ENCODE data around the gene MAP3K15.

Gene MAP3K15

DNA sequence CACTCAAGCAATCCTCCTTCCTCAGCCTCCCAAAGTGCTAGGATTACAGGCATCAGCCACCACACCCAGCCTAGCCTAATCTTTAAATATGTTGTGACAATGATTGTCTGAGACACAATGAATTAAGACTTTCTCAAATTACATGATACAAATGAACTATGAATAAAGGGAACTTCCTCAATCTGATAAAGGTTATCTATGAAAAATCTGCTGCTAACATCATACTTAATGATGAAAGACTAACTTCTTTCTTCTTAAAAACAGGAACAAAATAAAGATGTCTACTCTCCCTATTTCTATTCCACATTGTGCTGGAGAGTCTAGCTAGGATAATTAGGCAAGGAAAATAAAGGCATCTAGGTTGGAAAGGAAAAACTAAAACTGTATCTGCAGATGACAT is 111.6 kb downstream of the MAP3K15 start:
- no peak for DNase-seq (ENCODE audit: low read depth in 3 of 3)

DNA sequence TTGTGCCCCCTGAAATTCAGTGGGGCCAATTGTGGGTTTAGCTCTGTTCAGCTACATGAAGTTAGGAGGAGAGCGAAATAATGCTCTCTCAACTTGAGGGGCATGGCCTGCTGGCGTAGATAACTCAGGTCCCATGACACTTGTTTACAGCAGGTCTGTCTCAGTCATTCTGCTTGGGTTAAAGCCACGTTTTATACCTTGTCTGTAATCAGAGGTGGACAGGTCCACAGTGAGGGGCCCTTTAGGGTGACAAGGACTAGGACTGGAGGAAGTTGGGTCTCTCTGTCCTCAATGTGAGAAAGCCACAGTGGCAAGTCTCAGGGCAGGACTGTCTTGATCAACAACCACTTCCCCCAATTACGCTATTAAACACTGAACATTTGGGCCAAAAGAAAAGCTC is 122.6 kb downstream of the MAP3K15 start:
- DNase-seq (ENCODE audit: low read depth in 3 of 3): no peak

DNA sequence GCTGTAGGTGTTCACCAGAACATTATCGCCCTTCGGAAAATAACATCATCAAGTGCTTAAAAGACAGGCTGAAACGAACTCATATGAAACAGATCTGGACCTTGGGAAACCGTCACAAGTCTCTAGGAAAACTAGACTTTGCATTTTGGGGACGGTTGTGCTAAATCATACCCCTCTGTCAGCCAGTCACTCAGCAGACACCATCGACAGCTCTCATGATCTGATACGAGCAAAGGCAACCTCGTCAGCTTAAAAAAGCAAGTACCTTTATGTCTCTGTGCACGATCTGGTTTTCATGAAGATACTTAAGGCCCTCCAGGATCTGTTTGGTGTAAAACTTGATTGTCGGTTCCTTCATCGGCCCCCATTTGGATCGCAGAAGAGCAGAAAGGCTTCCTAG is 123.2 kb downstream of the MAP3K15 start:
- no peak for DNase-seq (ENCODE audit: low read depth in 3 of 3)

DNA sequence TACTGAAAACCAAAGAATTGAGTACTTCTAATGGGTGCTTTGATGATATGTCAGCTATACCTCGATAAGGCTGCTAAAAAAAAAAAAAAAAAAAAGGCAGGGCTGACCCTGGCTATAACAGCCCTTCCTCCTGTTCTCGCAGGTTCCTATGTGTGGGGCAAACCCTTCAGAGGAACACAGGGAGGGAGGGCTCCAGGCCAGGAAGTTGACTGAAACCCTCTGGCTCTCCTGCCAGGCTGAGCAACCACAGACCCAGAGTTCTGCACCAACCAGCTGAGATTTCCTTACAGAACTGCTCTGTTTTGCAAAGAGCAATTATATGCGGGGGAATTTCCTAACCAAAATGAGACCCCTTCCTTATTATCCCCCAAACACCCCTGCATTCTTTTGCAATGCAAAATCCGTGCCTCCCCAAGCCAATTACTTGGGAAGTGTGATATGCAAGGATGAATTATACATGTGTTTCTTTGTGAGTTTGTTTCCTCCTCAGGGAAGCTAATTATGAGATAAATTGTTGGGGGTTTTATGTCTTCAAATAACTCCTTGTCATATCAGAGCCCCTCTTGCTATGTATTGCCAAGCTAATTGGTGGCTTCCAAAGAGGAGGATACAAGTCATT is 126.0 kb downstream of the MAP3K15 start:
- no peak for DNase-seq (ENCODE audit: low read depth in 3 of 3)

DNA sequence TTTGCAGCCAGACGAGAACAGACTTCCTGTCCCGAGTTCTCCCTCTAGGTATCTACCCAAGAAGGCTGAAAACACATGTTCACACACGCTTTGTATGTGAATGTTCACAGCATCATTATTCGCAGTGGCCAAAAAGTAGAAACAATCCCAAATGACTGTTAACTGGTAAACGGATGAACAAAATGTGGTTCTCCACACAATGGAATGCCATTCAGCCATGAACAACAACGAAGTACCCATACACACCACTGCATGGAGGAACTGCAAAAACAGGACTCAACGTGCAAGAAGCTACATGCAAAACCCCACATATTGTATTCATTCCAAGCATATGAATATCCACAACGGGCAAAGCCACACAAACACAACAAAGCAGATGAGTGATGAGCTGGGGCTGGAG is 126.6 kb downstream of the MAP3K15 start:
- no peak for DNase-seq (ENCODE audit: low read depth in 3 of 3)

DNA sequence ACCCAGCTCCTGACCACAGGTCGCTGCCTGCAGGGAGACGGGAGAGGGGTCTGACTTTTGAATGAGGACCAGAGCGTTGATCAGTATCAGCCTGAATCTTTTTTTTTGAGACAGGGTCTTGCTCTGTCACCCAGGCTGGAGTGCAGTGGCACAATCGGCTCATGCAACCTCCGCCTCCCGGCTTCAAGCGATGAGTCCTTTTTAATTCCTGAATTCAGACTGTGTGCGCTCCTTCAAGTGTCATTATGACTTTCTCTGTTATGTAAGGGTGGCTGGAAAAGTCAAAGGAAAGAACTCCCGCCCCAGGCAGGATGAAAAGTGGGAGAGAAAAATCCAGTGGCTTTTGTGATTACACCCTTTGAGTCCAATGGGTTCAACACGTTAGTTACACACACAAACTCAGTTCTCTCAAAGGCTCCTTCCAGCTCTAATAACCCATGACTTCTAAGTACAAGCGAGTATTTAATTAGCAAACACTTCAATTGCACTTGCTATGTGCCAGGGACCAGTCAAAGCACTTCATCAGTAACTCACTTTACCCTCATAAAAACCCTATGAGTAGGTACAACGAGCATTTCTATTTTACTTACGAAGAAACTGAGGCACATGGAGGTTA is 127.1 kb downstream of the MAP3K15 start:
- DNase-seq (ENCODE audit: low read depth in 3 of 3): no peak

DNA sequence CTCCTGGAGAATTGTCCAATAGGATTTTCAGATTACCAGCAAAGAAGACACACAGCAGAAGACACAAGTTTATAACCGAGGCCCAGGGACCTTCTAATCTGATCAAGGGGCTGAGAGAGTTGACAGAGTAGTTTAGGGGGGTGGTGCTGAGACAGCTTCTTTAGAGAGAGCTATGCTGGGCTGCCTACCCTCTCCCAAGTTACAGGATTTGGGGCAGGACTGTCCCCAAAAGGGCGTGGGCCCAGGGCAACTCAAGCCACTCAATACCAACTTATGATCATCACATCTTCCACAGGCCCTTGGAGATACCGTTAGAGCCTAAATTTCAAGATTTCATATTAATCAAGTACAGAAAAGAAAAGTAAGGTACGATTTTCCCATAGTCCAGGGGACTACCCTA is 128.6 kb downstream of the MAP3K15 start:
- DNase-seq (ENCODE audit: low read depth in 3 of 3): no peak

DNA sequence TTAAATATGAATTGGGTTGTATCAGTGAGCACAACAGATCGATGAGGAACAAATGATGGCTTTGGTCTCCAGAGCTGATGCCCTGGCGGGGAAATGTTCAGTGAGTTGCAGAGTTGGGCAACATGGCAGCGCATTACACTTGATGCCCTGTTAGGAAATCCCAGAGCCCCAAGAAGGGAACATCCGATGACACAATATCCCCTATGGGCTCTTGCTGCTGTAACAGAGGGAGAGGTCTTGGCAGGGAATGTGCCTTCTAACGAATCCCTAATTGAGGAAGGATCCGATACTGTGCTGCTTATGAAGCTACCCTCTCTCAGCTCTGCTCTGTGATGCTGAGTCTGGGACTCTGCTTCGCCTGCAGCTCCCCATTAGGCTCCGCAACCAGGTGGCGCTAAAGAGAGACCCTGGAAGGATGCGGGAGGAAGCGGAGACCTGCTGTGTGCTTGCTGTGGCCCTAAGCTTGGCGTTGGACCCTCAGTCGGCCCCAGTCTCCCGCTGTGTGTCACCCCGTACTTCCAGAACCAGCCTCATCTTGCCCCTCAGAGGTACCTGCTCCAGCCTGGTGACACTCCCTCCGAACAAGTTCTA is 132.7 kb downstream of the MAP3K15 start:
- DNase-seq (ENCODE audit: low read depth in 3 of 3): peak; percentile 8 to 13 (median 12)

DNA sequence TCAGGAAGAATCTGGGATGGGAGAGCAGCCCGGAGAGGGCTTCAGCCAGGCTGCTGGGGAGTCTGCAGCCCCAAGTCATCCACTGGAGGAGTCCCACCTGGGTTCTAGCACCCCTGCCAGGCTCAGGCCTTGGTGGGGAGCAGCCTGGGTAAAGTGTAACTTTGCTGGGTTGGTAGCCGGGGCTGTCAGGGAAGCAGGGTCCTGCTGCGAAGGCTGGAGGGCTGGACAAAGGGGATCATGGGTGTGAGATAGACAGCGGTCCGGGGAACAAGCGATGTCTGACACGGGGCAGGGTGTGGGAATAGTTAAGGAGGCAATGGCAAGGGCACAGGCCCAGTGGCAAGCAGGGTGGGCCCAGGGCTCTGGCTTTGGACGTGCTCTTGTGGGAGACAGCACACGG is 134.0 kb downstream of the MAP3K15 start:
- DNase-seq (ENCODE audit: low read depth in 3 of 3): no peak

DNA sequence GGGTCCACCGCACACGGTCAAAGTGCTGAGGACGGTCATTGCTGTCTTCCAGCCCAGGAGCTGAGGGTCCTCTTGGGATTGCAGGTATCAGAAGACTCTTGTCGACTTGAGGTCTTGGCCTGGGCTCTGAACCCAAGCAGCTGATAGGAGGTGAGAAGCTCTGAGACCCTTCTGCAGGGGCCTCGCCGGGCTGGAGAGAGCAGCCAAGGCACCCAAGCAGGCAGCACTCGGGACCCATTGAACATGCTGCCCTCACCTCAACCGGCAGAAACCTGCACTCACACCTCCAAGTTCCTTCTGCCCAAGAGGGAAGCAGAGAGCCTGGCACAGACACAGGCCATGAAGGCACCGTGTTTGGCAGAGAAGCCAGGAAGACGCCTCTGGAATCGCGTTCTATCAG is 137.5 kb downstream of the MAP3K15 start:
- no peak for DNase-seq (ENCODE audit: low read depth in 3 of 3)

DNA sequence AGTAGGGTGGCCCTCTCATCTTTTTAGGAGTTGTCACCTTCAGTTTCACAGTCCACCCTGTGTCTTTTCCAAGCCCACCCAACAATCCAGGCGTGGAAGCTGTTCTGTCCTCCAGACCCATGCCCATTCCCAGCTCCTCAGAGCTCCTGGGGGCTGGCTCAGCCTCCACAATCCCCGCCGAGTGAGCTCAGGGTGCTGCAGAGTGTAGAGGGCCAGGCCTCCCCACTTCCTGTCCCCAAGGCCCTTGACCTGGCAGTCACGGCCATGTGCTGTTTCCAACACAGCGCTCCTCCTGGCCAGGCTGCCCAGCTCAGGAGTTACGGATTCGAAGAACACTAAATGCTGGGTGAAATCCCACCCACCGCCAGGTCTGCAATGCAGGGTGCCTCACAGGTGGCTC is 139.8 kb downstream of the MAP3K15 start:
- no peak for DNase-seq (ENCODE audit: low read depth in 3 of 3)

DNA sequence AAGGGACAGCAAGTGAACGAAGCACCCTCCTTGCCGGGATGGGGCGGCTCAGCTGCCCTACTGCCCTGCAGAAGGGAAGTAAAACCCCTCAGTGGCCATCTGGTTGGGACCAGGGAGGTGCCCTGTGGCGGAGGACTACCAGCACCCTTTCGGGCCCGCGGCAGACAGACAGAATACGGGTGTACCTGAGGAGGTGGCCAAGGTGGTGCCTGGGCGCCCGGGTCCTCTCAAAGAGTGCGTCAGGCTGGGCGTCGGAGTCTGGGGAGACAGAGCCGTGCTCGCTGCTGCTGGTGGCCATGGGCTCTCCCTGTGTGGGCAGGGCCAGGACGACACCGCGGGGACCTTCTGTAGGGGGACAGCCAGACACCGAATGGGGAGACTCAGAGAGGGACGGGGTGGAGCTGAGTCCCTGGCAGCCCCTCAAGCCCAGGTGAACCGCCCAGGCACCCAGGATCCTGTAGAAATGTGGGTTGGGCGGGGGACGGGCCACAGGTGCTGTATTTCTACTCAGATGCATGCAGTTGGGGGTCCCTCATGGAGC is 141.9 kb downstream of the MAP3K15 start:
- DNase-seq (ENCODE audit: low read depth in 3 of 3): no peak

DNA sequence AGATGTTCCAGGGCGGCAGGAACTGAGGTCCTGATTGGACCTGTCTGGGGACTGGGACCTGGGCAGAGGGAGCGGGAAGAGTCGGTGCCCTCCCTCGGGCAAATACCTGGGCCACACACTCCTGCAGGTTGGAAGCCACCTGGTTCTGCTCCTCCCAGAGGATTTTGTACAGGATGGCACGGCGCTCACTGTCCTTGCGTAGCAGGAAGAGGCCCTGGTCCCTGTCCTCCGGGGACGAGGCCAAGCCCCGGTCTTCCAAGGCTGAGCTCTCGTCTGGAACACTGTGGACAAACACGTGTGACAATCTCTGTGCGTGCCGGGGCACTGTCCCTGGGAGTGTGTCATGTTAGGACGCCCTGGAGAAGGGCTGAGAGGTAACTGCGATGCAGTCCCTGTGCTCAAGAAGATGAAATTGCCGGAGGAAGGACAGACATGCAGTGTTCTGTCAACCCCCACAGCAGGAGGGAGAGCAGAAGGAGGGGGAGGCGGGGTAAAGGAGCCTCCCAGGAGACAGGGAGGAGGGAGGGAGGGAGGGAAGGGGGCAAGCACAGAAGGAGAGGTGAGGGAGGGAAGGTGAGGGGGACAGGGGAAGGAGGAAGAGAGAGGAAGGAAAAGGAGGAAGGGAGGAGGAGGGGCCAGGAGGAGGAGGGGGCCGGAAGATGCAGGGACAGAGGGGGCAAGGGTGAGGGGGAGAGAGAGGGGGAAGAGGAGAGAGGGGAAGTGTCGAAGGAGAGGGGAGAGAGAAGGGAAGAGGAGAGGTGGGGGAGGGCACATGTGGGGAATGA is 142.6 kb downstream of the MAP3K15 start:
- DNase-seq (ENCODE audit: low read depth in 3 of 3): peak in 1 of 3 experiments; percentile 1

DNA sequence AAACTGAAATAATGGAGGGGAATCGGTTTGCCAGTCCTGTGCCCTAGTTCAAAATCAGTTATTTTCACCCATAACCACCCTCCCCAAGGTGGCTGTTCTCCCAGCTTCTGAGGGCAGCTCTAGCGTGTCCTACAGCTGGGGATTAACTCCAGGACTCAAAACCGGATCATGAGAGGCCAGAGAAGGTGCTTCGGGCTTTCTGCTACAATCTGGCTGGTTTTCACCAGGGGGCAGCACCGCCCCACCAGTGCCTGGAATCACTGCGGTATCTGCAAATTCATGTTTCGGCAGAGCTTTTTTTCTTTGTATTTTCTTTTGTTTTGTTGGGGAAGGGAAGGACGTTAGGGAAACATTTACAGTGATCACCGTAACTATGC is 143.2 kb downstream of the MAP3K15 start:
- peak; percentile 24 to 33 (median 28) for DNase-seq (ENCODE audit: low read depth in 3 of 3)

DNA sequence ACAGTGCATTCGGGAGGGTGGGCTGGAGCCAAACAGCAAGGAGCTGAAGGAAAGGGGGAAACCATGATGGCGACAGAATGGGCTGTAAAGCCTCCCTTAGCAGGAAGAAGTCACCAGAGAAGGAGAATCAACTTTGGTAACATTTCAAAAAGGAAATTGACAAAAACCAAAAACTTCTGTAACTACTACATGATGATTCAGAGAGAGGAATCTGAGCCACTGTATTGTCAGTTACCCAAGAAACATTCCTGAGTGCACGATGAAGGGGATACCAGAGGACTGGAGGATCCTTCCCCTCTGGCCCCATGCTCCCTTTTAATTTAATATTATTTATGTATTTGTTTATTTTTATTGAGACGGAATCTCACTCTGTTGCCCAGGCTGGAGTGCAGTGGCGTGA is 145.2 kb downstream of the MAP3K15 start:
- DNase-seq (ENCODE audit: low read depth in 3 of 3): no peak

DNA sequence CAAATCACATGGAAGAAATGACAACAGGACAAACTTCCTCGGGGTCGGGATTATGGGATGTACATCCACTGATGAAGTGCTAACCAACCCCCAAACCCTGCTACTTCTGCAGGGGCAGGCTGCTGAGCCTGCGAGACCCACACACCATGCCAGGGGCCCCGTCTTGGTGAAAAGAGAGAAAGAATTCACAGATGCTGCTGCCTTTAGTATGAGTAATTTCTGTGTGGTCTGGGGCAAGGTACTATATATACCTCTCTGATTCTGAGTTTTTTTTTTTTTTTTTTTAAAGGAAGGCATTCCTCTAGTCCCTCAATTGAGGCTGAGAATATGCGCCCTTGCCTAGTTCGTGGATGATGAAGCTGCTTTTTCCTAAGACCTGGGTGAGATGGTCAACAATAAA is 146.7 kb downstream of the MAP3K15 start:
- no peak for DNase-seq (ENCODE audit: low read depth in 3 of 3)

DNA sequence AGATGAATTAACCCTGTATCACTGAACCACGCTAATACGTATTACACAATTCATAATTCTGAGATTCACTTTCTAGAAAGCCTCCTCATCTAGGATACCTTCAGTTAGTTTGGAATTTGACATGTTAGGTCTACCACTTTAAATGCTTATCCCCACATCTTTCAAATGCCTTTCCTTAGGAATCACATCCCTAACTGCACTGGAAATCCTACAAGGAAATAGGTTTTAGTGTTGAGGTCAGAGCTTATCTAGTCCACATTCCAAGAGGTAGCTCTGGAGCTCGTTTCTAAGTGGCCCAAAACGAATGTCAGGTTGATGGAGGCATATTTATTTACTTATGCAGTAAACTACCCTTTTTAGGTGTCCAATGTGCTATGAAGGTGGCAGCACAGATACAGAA is 153.6 kb downstream of the MAP3K15 start:
- no peak for DNase-seq (ENCODE audit: low read depth in 3 of 3)

DNA sequence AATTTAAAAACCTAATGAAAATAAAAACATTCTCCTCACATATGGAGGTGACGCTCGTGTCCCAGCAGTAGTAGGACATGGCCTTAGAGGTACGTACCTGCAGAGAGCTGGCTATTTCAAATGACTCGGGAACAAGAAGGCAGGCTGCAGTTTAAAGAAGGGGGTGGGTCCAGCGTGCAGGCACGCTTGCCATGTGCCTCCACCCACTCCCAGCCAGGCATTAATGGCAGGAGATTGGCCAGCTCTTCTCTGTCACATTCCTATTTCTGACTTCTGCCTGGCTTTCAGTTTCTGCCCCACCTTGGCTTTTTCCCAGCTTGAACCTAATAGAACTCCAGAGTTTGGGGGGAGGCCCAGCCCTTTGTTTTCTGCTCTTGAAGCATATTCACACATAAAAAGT is 154.4 kb downstream of the MAP3K15 start:
- no peak for DNase-seq (ENCODE audit: low read depth in 3 of 3)

DNA sequence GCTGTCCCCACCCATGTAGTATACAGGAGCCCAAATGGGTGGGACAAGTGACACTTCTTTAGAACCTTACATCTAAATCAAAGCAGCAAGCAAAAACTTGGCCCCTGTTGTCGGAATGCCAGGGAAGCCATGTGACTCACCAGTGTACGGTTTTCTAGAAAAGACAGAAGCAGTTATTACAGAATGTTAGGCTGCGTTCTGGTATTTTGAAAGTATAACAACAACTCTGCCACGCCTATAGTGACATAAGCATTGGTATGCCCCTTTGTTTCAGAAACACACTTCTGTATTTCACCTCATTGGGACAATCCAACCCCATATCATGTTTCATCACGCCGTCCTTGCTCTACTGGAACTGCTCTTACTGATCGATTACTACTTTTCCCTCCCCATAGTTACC is 156.8 kb downstream of the MAP3K15 start:
- DNase-seq (ENCODE audit: low read depth in 3 of 3): no peak

DNA sequence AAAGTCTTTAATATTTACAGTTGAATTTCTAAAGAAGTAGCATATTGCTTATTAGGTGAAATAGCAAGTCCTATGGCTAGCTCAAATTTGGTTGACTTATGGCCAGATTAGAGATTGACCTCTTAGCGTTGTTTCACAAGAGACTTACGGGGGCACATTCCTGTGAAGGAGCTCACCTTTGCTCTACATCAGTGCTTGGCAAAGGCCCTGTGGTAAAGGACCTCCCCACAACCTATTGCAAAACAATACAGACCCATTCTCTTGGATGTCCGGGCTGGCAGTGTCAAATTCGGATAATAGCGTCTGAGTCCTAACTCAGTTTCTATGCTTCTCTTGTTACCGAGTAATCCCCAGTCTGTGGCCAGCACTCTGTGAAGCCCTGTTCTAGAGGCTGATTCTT is 160.7 kb downstream of the MAP3K15 start:
- DNase-seq (ENCODE audit: low read depth in 3 of 3): no peak

DNA sequence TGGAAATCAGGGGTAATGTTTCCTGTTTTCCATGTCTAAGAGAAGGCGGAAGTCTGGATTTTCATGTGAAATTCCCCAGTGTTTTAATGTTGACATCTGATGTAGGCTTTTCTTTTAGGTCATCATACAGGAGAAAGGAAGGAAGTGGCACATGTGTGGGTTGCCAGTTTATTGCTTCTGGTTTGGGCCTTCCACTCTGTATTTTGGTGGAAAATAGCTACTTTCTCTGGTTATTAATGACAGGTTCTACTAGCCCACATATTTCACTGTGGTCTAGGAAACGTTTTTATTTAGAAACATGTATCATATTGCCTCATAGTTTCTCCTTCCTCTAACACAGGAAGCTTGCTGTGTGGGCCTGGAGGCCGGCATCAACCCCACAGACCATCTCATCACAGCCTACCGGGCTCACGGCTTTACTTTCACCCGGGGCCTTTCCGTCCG is 164.3 kb downstream of the MAP3K15 start:
- DNase-seq (ENCODE audit: low read depth in 3 of 3): no peak

DNA sequence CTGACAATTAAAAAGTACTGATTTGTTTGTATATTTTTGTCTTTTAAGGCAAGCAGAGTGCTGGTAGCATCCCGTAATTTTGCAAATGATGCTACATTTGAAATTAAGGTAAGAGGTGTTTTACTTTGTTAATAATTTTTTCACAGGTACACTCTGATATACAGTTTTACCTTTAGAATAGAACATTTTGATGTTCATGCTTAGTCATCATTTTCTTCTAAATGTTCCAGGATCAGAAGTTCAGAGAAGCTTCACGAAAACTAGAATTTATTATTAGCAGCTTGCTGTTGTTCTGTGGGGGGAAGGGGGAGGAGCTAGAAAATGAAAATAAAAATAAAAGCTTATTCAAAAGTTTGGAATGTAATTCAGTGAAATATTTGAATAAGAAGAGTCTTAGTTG is 166.0 kb downstream of the MAP3K15 start:
- DNase-seq (ENCODE audit: low read depth in 3 of 3): no peak

DNA sequence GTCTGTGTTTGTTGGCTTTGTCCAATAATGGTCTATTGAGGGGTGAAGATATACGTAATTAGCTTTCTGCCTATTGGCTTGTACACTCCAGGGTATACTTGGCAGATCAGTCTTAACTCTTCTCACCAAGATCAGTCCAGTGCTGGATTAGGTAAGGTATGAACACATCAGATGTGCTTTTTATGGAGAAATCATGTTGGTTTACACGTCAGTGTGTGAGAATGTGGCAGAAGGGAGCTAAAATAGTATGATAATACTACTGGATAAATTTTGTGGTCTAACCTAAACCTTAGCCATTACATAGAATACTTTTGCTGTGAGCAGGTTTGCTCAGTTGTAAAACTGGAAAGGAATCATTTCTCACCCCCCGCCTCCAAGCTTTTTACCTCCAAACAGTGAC is 167.4 kb downstream of the MAP3K15 start:
- no peak for DNase-seq (ENCODE audit: low read depth in 3 of 3)
